ENCODE results near the gene CROCC.
"Not testable (repeated sequence)": the region's sequence is repeated elsewhere in the genome, so short reads cannot be mapped to it uniquely, and the experiment has no call there.

Gene CROCC

DNA sequence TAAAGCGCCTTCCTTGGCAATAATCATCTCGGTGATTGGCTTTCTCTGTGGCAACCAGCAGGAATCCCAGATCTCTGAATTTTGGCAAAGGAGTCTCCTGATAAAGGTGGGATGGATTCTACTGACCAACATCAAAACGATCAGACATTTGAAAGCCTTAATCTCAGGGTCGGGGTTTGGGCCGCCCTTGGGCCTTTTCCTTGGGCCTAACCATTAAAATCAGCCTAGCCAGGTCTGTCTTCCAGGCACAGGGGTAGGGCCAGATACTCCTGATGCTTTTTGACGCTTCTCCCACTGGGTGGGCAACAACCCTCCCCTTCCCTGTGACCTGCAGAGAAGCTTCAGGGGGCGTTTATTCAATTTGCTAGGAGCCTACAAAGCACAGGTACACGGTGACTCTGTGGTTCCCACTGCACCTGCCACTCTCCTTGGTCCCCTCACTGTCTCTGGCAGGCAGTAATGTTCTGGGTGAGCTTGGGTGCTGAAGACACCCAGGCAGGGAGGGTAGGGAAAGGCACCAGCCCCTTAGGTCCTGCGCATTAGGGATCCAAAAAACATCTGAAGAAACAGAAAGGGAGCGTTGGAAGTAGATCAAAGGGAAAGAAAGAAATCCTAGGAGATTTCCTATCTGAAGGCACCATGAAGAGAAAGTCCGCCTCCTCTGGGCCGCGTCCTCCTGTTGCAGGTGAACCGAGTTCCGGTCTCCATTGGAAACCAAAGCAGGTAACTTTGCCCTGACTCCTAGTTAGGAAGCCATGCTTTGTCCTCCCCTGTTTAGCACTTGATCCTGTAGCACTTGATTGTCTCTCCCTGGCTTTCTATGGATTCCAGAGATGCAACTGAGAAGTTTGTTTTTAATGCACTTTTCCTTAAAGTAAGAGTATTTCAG lies 13.6 kb upstream of the CROCC start:
- no CpG with 5 or more reads among the region's 15 CpGs for WGBS (ENCODE audit: insufficient coverage, insufficient read length)
- H3K27me3 ChIP-seq (ENCODE audit: control insufficient read depth, insufficient read depth, low read length) = no peaks in the 10 kb centered on the region
- H3K4me3 ChIP-seq (ENCODE audit: low read length) = no peak overlapping the region
- no peak overlapping the region for H3K27ac ChIP-seq (ENCODE audit: low read length)
- no peaks in the 10 kb centered on the region for H3K9me3 ChIP-seq (ENCODE audit: control insufficient read depth, insufficient read depth, low read length)
- H3K4me1 ChIP-seq (ENCODE audit: control insufficient read depth, insufficient read depth, low read length) = no peaks in the 10 kb centered on the region; the same call in 1 of the 2 replicates
- no peak for DNase-seq (ENCODE audit: low read depth, low spot score)
- no peaks in the 10 kb centered on the region for H3K36me3 ChIP-seq (ENCODE audit: control insufficient read depth, insufficient read depth, low read length)

GRCh38 chr1:16911851-16912721 lies 9.6 kb upstream of the CROCC start:
- H3K4me3 ChIP-seq (ENCODE audit: low read length); H3K4me1 ChIP-seq (ENCODE audit: control insufficient read depth, insufficient read depth, low read length); H3K9me3 ChIP-seq (ENCODE audit: control insufficient read depth, insufficient read depth, low read length); H3K36me3 ChIP-seq (ENCODE audit: control insufficient read depth, insufficient read depth, low read length); H3K27me3 ChIP-seq (ENCODE audit: control insufficient read depth, insufficient read depth, low read length); DNase-seq (ENCODE audit: low read depth, low spot score); H3K27ac ChIP-seq (ENCODE audit: low read length): not testable (repeated sequence)
- no CpG with 5 or more reads among the region's 8 CpGs for WGBS (ENCODE audit: insufficient coverage, insufficient read length)

GRCh38 chr1:16912742-16913141 lies 9.0 kb upstream of the CROCC start:
- not testable (repeated sequence) for H3K4me1 ChIP-seq (ENCODE audit: control insufficient read depth, insufficient read depth, low read length); H3K27me3 ChIP-seq (ENCODE audit: control insufficient read depth, insufficient read depth, low read length); H3K9me3 ChIP-seq (ENCODE audit: control insufficient read depth, insufficient read depth, low read length); H3K27ac ChIP-seq (ENCODE audit: low read length); H3K4me3 ChIP-seq (ENCODE audit: low read length); DNase-seq (ENCODE audit: low read depth, low spot score); H3K36me3 ChIP-seq (ENCODE audit: control insufficient read depth, insufficient read depth, low read length)
- WGBS (ENCODE audit: insufficient coverage, insufficient read length) = no CpG with 5 or more reads among the region's 8 CpGs

- no peak for DNase-seq (ENCODE audit: low read depth, low spot score)
- no CpG with 5 or more reads among the region's 36 CpGs for WGBS (ENCODE audit: insufficient coverage, insufficient read length)
- Histone ChIP-seq H3K4me1 (ENCODE audit: control insufficient read depth, insufficient read depth, low read length) (peaks cover 2% of the 10 kb centered on the region), H3K9me3 (ENCODE audit: control insufficient read depth, insufficient read depth, low read length) (no peaks in the 10 kb centered on the region), H3K27ac (ENCODE audit: low read length) (no peak overlapping the region), H3K36me3 (ENCODE audit: control insufficient read depth, insufficient read depth, low read length) (no peaks in the 10 kb centered on the region), H3K27me3 (ENCODE audit: control insufficient read depth, insufficient read depth, low read length) (no peaks in the 10 kb centered on the region), H3K4me3 (ENCODE audit: low read length) (peak overlapping the region; percentile 24; the same call in 1 of the 2 replicates)
These were observed 8.4 kb upstream of the CROCC start for GRCh38 chr1:16913181-16913832.

DNA sequence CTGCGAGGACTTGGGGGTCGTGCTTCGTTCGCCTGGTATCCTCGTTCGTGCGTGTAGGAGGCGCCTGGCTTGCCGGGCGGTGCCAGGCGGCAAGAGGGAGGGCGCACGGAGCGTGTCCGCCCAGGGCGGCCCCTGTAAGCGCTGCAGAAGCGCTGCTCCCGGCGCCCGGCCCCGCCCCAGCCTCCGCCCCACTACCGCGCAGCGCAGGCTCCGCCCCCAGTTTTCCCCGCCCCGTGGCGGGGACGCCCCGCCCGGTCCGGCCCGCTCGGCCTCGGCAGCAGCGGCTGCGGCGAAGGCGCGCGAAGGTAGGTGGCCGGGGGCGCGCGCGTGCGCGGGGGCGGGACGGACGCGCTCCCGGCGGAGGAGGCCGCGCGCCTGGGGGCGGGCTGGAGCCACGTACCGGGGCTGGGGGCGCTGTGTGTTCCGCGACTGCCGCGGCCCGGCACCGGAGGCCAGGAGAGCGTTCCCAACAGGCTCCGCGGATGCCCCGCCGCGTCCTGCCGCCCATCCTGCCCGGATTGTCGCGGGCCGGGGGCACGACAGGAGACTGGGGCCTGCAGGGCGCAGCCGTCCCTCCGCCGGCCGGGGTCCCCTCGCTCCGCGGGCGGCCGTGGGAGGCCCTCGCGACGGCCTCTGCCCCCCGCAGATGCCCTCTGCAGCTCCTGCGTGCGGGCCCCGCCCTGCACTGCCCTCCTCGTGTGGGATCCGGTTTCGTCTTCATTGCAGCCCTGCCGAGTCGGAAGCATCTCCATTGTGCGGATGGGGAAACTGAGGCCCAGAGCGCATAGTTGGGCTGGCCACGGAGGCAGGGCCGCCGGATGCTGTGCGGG lies 7.7 kb upstream of the CROCC start:
- Histone ChIP-seq H3K9me3 (ENCODE audit: control insufficient read depth, insufficient read depth, low read length) (no peaks in the 10 kb centered on the region), H3K36me3 (ENCODE audit: control insufficient read depth, insufficient read depth, low read length) (no peaks in the 10 kb centered on the region), H3K27ac (ENCODE audit: low read length) (no peak overlapping the region), H3K4me3 (ENCODE audit: low read length) (peak overlapping the region; percentile 61; the same call in 1 of the 2 replicates), H3K27me3 (ENCODE audit: control insufficient read depth, insufficient read depth, low read length) (no peaks in the 10 kb centered on the region), H3K4me1 (ENCODE audit: control insufficient read depth, insufficient read depth, low read length) (peaks cover 2% of the 10 kb centered on the region)
- no CpG with 5 or more reads among the region's 109 CpGs for WGBS (ENCODE audit: insufficient coverage, insufficient read length)
- DNase-seq (ENCODE audit: low read depth, low spot score) = peak; percentile 86

DNA sequence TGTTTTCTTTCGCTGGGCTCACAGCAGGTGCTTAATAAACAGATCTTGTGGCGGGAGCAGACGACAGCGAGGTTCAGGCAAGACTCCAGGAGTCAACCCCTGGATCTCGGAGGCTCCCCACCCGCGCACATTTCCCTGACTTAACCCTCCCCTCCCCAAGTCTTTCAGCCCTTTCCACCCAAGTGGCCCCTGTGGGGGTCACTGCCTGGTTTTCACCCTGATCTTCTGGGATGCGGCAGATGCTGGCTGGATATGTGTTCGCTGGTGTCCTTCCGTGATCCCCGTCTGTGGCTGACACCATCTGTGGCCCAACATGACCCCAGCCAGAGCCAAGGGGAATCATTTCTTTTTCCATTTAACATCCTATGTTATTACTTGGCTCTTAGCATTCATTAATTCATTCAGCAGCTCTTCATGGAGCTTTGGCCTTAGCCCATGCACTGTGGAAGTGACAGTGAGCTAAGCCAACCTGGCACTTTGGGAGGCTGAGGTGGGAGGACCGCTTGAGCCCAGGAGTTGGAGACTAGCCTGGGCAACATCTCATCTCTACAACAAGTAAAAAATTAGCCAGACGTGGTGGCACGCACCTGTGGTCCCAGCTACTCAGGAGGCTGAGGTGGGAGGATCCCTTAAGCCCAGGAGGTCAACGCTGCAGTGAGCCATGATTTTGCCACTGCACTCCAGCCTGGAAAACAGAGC lies 6.7 kb upstream of the CROCC start:
- not testable (repeated sequence) for H3K27ac ChIP-seq (ENCODE audit: low read length); H3K27me3 ChIP-seq (ENCODE audit: control insufficient read depth, insufficient read depth, low read length); H3K4me1 ChIP-seq (ENCODE audit: control insufficient read depth, insufficient read depth, low read length); H3K9me3 ChIP-seq (ENCODE audit: control insufficient read depth, insufficient read depth, low read length); DNase-seq (ENCODE audit: low read depth, low spot score); H3K4me3 ChIP-seq (ENCODE audit: low read length); H3K36me3 ChIP-seq (ENCODE audit: control insufficient read depth, insufficient read depth, low read length)
- no CpG with 5 or more reads among the region's 15 CpGs for WGBS (ENCODE audit: insufficient coverage, insufficient read length)

- Histone ChIP-seq H3K27ac (ENCODE audit: low read length) (no peak overlapping the region), H3K4me3 (ENCODE audit: low read length) (no peak overlapping the region), H3K4me1 (ENCODE audit: control insufficient read depth, insufficient read depth, low read length) (peaks cover 2% of the 10 kb centered on the region), H3K9me3 (ENCODE audit: control insufficient read depth, insufficient read depth, low read length) (no peaks in the 10 kb centered on the region), H3K27me3 (ENCODE audit: control insufficient read depth, insufficient read depth, low read length) (no peaks in the 10 kb centered on the region), H3K36me3 (ENCODE audit: control insufficient read depth, insufficient read depth, low read length) (no peaks in the 10 kb centered on the region)
- DNase-seq (ENCODE audit: low read depth, low spot score) = no peak
- WGBS (ENCODE audit: insufficient coverage, insufficient read length) = no CpG with 5 or more reads among the region's 4 CpGs
These were observed 6.1 kb upstream of the CROCC start for GRCh38 chr1:16915627-16915973.

DNA sequence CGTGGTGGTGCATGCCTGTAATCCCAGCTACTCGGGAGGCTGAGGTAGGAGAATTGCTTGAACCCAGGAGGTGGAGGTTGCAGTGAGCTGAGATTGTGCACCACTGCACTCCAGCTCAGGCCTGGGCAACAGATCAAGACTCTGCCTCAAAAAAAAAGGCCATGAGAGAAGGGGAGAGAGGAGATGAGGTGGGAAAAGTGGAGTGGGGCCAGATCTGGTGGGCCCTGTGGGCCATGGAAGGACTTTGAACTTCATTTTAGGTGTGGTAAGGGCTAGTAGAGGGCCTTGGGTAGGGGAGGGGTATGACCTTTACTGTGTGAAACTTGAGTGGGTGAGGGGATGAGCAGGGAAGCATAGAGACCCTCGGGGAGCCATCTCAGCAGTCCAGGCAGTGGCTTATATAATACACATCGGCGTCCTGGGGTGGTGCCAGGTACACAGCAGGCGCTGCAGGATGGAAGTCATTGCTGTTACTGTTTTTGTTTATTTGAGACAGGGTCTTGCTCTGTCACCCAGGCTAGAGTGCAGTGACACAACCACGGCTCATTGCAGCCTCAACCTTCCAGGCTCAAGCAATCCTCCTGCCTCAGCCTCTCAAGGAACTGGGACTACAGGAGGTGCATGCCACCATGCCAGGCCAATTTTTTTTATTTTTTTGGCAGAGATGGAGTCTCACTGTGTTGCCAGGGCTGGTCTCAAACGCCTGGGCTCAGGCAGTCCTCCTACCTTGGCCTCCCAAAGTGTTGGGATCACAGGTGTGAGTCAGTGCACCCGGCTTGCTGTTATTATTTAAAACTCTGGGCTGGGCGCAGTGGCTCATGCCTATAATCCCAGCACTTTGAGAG lies 5.5 kb upstream of the CROCC start:
- H3K4me3 ChIP-seq (ENCODE audit: low read length); DNase-seq (ENCODE audit: low read depth, low spot score): not testable (repeated sequence)

GRCh38 chr1:16918371-16918770 lies 3.4 kb upstream of the CROCC start:
- no peaks in the 10 kb centered on the region for H3K9me3 ChIP-seq (ENCODE audit: control insufficient read depth, insufficient read depth, low read length)
- peaks cover 2% of the 10 kb centered on the region for H3K4me1 ChIP-seq (ENCODE audit: control insufficient read depth, insufficient read depth, low read length)
- no CpG with 5 or more reads among the region's 3 CpGs for WGBS (ENCODE audit: insufficient coverage, insufficient read length)
- H3K36me3 ChIP-seq (ENCODE audit: control insufficient read depth, insufficient read depth, low read length) = no peaks in the 10 kb centered on the region
- no peak for DNase-seq (ENCODE audit: low read depth, low spot score)
- H3K4me3 ChIP-seq (ENCODE audit: low read length) = no peak overlapping the region
- H3K27ac ChIP-seq (ENCODE audit: low read length) = no peak overlapping the region
- H3K27me3 ChIP-seq (ENCODE audit: control insufficient read depth, insufficient read depth, low read length) = no peaks in the 10 kb centered on the region

More for the DNA sequence above, 5.5 kb upstream of the CROCC start:
- H3K4me1 ChIP-seq (ENCODE audit: control insufficient read depth, insufficient read depth, low read length); H3K36me3 ChIP-seq (ENCODE audit: control insufficient read depth, insufficient read depth, low read length); H3K27me3 ChIP-seq (ENCODE audit: control insufficient read depth, insufficient read depth, low read length); H3K9me3 ChIP-seq (ENCODE audit: control insufficient read depth, insufficient read depth, low read length); H3K27ac ChIP-seq (ENCODE audit: low read length): not testable (repeated sequence)
- WGBS (ENCODE audit: insufficient coverage, insufficient read length) = no CpG with 5 or more reads among the region's 10 CpGs
